Glomerular endothelial cell (primary cell): ENCODE results near the gene EPHA4. TPM values are rescaled to one million over a fixed set of nuclear protein-coding genes. Genes with fewer than 3 reads are reported as not detected.

Source experiments
- DNase-seq: peaks from one replicate; pipeline ENCODE4 v3.0.0-alpha.2; 2011; ENCODE audit warnings: low read depth, low spot score; ENCODE audit errors: extremely low read depth
- total RNA-seq: library from RNA; depleted of rRNA; stranded (reverse); fragments of >200 nt; gene quantifications from 2 replicates; pipeline ENCODE4 v1.2.3, GENCODE V29; 2015

EPHA4 gene
- total RNA-seq: 6.5 and 22.2 TPM in 2 replicates

- DNase-seq: no peak
These were observed at the start of gene EPHA4 for GRCh38 chr2:221572219-221572820. TSS of gene EPHA4 (minus strand) at chr2:221572304. CDS start at chr2:221572248, 56 bp downstream.

- DNase-seq: no peak
These were observed 45.9 kb upstream of the EPHA4 start for GRCh38 chr2:221618007-221618406.

DNA sequence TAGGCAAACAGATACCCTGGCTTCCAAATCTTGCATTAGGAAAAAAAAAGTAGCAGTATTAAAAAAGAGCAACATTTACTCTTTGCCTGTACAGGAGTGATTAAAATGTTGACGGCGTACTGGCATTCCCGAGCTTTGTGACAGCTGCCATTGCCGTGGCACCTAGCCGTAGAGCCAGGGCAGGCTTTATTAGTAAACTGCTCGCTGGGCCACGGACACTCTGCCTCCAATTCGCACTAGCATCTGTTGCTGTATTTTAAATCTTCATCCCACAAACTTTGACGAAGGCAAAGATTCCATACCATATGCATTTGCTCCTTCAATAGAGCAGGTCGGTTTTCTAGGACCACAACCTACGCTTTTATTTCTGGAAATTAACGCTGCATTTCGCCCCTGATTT is 44.5 kb upstream of the EPHA4 start:
- DNase-seq: no peak

GRCh38 chr2:221614274-221614673 is 42.2 kb upstream of the EPHA4 start:
- DNase-seq: no peak

- no peak for DNase-seq
These were observed 40.7 kb upstream of the EPHA4 start for GRCh38 chr2:221612800-221613199.

DNA sequence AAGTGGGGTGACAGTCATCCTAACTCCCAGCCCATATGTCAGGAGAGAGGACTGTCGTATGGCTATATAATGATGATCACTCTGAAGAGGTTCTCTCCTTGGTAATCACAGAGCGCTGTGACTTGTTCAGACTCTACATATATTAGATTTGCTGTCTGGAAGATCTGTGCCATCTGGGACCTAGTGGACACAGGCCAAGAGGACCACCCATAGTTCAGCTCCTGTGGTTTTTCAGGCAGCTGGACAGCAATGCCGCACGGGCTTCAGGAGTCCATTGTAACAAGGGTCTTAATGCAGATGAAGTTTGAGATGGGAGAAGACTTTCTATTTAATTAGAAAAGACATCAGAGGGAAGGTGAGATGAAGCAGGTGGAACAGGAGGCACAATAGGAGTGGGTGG is 40.1 kb upstream of the EPHA4 start:
- no peak for DNase-seq

DNA sequence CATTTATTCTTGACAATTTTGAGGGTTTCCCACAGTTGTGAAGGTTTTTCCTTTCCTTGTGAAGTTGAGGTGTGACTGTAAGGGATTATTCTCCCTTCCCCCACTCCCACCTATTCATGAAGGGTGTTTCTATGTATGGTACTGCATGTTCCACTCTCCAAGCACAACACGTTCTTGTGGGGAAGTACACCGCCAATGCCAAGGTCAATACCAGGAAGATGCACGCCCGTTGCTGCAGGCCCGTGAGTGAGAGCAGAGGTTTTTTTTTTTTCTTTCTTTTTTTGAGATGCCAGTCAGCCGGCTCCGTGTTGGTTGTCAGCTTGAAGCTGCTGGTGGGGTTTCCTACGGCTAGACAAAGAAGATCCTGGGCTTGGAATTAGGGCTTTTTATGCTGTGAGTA is 38.6 kb upstream of the EPHA4 start:
- DNase-seq: no peak

DNA sequence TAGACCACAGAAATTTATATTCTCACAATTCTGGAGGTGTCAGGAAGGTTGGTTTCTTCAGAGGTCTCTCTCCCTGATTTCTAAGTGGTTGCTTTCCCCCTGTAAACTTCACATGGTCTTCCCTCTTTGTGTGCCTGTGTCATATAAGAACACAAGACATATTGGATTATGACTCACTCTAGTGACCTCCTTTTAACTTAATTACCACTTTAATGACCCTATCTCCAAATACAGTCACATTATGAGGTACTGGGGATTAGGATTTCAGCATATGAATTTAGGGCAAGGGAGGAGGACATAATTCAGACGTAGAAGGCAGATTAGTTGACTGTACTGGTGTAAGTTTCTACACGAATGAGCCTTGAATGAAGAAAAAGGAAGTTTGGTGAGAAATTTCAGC is 38.2 kb upstream of the EPHA4 start:
- DNase-seq: no peak

DNA sequence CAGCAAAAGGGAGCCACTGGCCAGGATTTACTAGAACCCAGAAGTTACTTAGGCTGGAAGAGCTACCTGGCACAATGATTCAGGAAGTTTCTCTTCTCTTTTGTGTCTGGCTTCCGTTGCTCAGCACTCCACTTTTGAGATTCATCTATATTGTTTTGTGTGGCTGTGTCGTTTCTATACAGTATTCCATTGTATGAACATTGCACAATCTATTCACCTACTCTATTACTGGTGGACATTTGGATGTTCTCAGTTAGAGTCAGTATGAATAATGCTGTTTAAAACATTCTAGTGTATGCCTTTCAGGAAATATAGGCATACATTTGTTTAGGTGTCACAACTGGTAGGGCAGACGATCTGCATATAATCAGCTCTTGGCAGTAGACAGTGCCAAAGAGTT is 36.3 kb upstream of the EPHA4 start:
- DNase-seq: no peak

DNA sequence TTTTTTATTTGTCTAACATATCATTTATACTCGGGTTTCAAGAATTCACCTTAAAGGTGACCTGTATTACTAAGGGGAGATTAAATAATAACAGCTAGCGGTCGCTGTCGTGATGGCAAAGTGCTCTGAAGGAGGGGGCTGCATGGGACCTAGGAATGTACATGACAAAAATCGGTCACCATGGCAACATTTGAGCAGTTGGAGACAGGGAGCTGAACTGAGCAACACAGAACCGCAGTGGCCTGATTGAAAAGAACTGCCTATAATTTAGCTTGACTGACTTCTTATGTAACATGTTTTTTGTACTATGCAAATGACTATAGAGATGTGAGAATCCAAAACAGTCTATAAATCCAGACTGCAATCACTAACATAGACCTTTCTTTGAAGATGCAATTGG is 34.3 kb upstream of the EPHA4 start:
- no peak for DNase-seq

DNA sequence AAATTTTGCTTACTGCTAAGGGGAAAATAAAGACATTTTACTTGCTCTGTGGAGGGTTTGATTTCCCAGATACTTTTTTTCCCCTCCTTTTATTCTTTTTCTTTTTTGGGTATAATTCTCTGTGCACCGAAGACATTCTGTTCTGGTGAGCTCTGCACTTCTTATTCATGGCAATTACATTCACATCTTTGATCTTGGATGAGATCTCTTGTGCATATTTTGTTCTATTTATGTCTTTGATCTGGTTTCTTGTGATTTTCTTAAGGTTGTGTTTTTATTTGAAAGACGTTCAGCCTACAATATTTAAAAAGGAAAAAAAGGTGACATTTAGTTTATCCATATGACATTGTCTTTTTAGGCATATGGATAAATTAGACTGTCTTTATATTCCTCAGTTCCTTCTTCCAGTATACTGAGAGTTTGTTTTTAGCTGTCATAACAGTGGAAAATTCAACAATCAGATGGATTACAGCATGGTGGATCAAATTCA is 33.7 kb upstream of the EPHA4 start:
- DNase-seq: no peak

DNA sequence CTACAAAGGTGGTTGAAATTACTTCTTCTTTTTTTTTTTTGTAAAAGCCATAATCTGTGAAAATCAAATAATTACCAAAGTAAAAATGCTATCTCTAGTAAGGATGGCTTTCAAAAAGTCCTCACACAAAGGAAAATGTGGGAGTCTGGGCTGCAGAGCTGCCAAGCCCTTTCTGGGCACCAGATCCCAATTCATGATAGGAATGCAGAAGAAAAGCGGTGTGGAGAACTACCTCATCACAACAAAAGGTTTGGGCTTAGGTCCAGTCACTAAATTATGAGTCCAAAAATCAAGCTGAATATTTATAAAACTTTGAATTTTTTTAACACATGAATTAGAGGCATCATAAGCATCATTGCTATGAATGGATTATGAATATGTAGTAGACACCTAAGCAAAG is 30.8 kb upstream of the EPHA4 start:
- DNase-seq: no peak

DNA sequence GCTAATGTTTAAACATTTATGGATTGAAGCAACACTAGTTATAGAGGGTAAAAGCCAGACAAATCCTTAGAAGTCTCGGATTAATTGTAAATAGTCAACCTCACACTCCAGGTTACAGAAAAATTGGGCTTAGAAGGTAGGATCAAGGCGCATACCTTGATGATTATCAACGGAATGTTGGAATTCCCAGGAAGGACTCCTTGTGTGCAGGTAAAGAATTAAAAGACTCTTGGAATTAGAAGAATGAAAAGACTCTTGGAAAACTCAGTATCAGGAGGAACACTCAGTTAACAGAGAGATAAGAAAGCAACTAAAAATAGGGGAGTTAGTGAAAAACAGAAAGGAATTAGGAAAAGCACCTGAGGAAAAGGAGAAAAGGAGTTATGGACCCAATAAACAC is 29.3 kb upstream of the EPHA4 start:
- DNase-seq: no peak

GRCh38 chr2:221600388-221600787 is 28.3 kb upstream of the EPHA4 start:
- no peak for DNase-seq

- no peak for DNase-seq
These were observed 24.1 kb upstream of the EPHA4 start for GRCh38 chr2:221596192-221596591.

DNA sequence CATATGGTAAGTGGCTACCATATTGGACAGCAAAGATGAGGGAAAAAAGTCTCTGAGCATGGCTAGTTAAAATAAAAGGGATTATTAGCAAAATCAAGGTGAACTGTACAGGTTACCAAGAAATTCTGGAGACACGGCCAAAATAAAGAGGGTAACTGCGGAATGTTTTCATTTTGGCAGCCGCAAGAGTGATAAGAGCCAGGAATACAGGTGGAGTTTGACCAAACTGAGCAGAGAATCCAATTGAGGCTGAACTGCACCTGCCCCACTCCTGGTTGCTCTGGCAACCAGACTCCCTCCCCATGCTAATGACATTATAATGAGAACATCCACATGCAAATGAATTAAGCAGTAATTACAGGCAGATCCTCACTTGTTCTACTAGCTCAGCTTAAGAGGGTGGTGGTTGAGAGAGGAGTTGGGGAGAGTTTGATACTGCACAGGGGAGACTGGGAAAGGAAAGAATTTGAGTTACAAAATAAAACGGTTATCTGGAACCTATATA is 18.8 kb upstream of the EPHA4 start:
- no peak for DNase-seq

GRCh38 chr2:221589696-221590095 is 17.6 kb upstream of the EPHA4 start:
- DNase-seq: no peak

DNA sequence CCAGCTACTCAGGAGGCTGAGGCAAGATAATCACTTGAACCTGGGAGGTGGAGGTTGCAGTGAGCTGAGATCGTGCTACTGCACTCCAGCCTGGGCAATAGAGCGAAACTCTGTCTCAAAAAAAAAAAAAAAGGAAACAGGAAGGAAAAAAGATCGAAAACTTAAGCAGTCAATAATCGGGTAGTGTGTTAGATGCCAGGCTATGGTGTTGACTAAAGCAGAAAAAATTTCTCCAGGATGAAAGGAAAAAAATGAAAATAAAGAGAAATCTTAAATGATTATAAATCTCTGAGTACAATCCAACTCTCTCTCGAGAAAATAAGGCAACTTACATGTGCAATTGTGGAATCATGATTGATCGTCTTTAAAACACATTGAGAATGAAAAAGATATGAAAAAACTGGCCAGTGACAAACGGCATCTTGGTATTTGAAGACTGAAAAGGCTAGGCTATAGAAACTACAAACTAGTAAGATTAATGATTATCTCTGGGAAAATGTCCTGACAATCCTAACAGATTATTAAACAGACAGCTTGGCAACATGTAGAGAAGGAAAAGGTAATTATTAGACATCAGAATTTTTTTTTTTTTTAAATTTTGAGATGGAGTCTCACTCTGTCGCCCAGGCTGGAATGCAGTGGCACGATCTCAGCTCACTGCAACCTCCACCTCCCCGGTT is 16.3 kb upstream of the EPHA4 start:
- no peak for DNase-seq

DNA sequence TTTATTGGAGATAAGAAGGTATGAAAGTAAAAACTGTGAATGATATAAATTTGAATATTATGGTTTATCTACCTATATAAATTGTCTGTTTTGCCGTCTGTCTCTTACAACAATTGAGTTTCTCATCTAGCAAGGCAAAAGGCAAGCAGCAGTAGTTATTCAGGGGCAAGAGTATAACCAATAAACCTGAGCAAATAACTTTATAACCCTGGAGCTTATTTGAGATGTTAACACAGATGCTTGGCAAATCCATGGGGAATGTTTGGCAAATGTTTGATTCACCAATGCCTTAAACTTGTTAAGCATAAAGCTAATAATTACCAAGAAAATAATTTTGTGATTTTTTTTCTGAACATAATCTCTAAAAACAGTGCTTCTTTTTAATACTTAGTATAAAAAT is 9.9 kb upstream of the EPHA4 start:
- DNase-seq: no peak

DNA sequence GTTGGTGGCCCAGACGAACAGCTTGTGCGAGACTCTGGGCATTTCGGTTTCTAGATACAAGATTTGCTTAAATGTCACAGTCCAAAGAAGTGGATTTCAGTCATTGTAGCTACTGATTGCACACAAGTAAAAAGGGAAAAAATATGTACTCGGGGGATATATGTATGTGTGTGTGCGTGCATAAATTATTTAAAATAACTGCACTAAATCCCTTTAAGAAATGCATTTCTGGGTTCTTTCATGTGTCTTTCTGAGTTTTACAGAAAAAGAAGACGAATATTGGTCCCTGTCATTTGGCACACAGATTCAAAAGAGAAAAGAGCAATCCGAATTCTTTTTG is 2.1 kb upstream of the EPHA4 start:
- no peak for DNase-seq

DNA sequence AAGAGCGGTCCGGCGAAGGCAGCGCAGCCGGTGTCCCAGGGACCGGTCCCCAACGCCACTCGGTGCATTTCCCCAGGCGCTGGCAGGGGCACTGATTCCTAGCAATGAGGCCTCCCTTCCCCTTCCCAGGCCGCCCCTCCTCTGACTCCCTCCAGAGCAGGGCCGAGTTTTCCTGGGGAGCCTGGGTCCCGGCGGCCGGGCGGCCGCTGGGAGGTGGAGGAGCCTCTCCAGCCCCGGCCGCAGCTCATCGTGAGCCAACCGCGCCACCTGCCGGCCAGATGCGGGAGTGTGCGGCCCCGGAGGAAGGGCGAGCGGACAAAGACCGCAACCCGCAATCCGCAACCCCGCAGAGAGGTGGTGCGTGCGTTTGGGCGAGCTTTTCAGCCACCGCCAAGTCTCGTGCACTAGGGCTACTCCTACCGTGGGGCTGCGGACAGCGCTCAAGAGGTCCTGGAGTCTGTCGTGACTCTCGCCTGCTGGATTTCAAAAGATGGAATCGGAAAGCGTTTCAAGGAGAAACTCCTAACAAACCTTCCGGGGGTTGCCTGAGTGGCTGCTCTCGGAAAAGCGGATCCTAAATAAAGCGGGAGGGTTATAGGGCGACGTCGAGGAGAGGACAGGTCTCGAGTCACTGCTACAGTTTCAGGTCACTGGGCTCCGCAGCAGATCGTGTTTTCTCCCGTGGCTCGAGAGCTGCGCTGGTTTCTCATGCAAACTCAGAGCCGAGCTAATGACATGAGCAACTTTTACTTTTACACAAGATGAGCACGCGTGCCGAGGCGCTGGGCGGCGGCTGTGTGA is 1.5 kb upstream of the EPHA4 start:
- no peak for DNase-seq
